GM23338 (cell line): ENCODE data around the gene STRN3. TPM values are rescaled to one million over a fixed set of nuclear protein-coding genes. Genes with fewer than 3 reads are reported as not detected.
A peak's percentile ranks its signal among the peaks of the same experiment; 100 is the strongest.
"Not testable (repeated sequence)": the region's sequence is repeated elsewhere in the genome, so short reads cannot be mapped to it uniquely, and the experiment has no call there.

Source experiments
- ATAC-seq: fragments of 200-7000 bp; cut with Tn5 transposase; 3 replicates; pipeline ENCODE4 v1.9.1; 2020
- DNase-seq: peaks from one replicate; pipeline ENCODE4 v3.0.0-alpha.2; 2015; ENCODE audit warnings: low spot score
- H2AFZ ChIP-seq: fragments of 200-600 bp; sonication (generic); 2 replicates; pipeline ENCODE4 v1.8.0; 2016; ENCODE audit warnings: antibody characterized with exemption, mild to moderate bottlenecking, moderate library complexity
- H3F3A ChIP-seq: fragments of 200-600 bp; sonication (generic); replicated peaks from 2 replicates; pipeline ENCODE4 v1.8.0; 2017; ENCODE audit warnings: antibody characterized with exemption, mixed run types, low read depth
- H3K27ac ChIP-seq: fragments of 200-600 bp; sonication (generic); 2 replicates; pipeline ENCODE4 v1.6.1; 2016; ENCODE audit warnings: low read depth
- H3K27me3 ChIP-seq: fragments of 200-600 bp; sonication (generic); 2 replicates; pipeline ENCODE4 v1.8.0; 2016; ENCODE audit warnings: mild to moderate bottlenecking, mixed run types, moderate library complexity; ENCODE audit not compliant: insufficient read depth
- H3K36me3 ChIP-seq: fragments of 200-600 bp; sonication (generic); 2 replicates; pipeline ENCODE4 v1.8.0; 2016; ENCODE audit warnings: mild to moderate bottlenecking; ENCODE audit not compliant: insufficient read depth
- H3K4me1 ChIP-seq: fragments of 200-600 bp; sonication (generic); 2 replicates; pipeline ENCODE4 v1.8.0; 2016; ENCODE audit warnings: mild to moderate bottlenecking, moderate library complexity; ENCODE audit not compliant: insufficient read depth
- H3K4me2 ChIP-seq: fragments of 200-600 bp; sonication (generic); 2 replicates; pipeline ENCODE4 v1.7.1; 2017; ENCODE audit warnings: mixed run types
- H3K4me3 ChIP-seq: fragments of 200-600 bp; sonication (generic); 2 replicates; pipeline ENCODE4 v1.6.1; 2016; ENCODE audit warnings: mixed run types
- H3K79me2 ChIP-seq: fragments of 200-600 bp; sonication (generic); replicated peaks from 2 replicates; pipeline ENCODE4 v1.8.0; 2017; ENCODE audit warnings: mild to moderate bottlenecking; ENCODE audit not compliant: insufficient read depth
- H3K9me2 ChIP-seq: fragments of 200-600 bp; sonication (generic); 2 replicates; pipeline ENCODE4 v1.8.0; 2017; ENCODE audit not compliant: insufficient read depth
- H4K20me1 ChIP-seq: fragments of 200-600 bp; sonication (generic); replicated peaks from 2 replicates; pipeline ENCODE4 v1.8.0; 2017; ENCODE audit warnings: mild to moderate bottlenecking; ENCODE audit not compliant: insufficient read depth
- H3K27ac Mint-ChIP-seq: 2 replicates; pipeline ENCODE4 v1.8.0; 2020; ENCODE audit warnings: inconsistent platforms, mild to moderate bottlenecking, moderate library complexity, mixed read lengths
- H3K27me3 Mint-ChIP-seq: 3 replicates; pipeline ENCODE4 v1.8.0; 2022; ENCODE audit warnings: low read depth, mild to moderate bottlenecking, moderate library complexity, mixed read lengths, inconsistent platforms; ENCODE audit not compliant: insufficient read depth, poor library complexity
- H3K36me3 Mint-ChIP-seq: 3 replicates; pipeline ENCODE4 v1.8.0; 2021; ENCODE audit warnings: low read depth, mild to moderate bottlenecking, inconsistent platforms, moderate library complexity, mixed read lengths
- H3K4me1 Mint-ChIP-seq: 3 replicates; pipeline ENCODE4 v1.8.0; 2020; ENCODE audit warnings: mild to moderate bottlenecking, inconsistent platforms, mixed read lengths
- H3K4me3 Mint-ChIP-seq: 3 replicates; pipeline ENCODE4 v1.8.0; 2021; ENCODE audit warnings: moderate library complexity, mild to moderate bottlenecking, inconsistent platforms, mixed read lengths
- H3K9me3 Mint-ChIP-seq: 3 replicates; pipeline ENCODE4 v1.8.0; 2020; ENCODE audit warnings: moderate library complexity, mild to moderate bottlenecking, inconsistent platforms, mixed read lengths
- JUNB ChIP-seq: IDR thresholded peaks from one replicate; pipeline ENCODE4 v1.6.1; 2016; ENCODE audit warnings: antibody characterized with exemption; ENCODE audit not compliant: unreplicated experiment
- STAT1 ChIP-seq: IDR thresholded peaks from one replicate; pipeline ENCODE4 v1.6.1; 2016; ENCODE audit warnings: antibody characterized with exemption; ENCODE audit not compliant: unreplicated experiment
- ZNF331 ChIP-seq: fragments of 250-450 bp; sonication (Bioruptor Pico); IDR thresholded peaks from 2 replicates; pipeline ENCODE4 v1.5.0; 2020; ENCODE audit warnings: low read depth, mild to moderate bottlenecking, moderate library complexity
- polyA plus RNA-seq: library from polyadenylated mRNA; unstranded; fragments of >200 nt; fragmentation: Nextera tagmentation; extraction: Ambion mirVana; gene quantifications from 2 replicates; pipeline ENCODE4 v1.2.1, GENCODE V29; 2016
- total RNA-seq: library from RNA; depleted of rRNA; stranded (reverse); fragments of >200 nt; shearing (Covaris generic); gene quantifications from 2 replicates; pipeline ENCODE4 v1.2.3, GENCODE V29; 2014
- TF ChIP-seq, protein P1 (sequence below): fragments of 250-450 bp; sonication (Bioruptor Pico); IDR thresholded peaks from 2 replicates; pipeline ENCODE4 v1.5.0; 2020; ENCODE audit warnings: mild to moderate bottlenecking, moderate library complexity
- TF ChIP-seq, protein P2 (sequence below): IDR thresholded peaks from one replicate; pipeline ENCODE4 v1.6.1; 2018; ENCODE audit warnings: antibody characterized with exemption; ENCODE audit not compliant: unreplicated experiment

STRN3 gene
- total and polyA plus RNA-seq, 2 experiments from 2014 or later: 35.0 to 40.6 TPM

DNA sequence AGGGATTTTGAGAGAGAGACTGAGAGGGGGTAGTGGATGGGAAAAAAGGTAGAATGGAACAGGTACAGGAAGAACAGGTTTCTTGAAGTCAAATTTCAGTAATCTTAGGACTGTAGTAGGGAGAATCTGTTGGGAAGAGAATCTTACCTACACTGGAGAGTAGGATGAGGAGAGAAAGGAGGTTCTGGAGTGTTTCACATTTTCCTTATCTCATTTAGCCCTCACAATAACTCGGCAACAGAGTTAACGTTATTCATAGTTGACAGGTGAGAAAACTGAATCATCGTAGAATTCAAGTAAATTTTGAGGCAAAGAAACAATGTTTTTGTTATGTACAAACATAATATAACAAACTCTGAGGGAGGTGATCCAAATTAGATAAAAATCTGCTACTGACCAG is 17.2 kb upstream of the STRN3 start (continued):
- TF ChIP-seq, protein P1, sequence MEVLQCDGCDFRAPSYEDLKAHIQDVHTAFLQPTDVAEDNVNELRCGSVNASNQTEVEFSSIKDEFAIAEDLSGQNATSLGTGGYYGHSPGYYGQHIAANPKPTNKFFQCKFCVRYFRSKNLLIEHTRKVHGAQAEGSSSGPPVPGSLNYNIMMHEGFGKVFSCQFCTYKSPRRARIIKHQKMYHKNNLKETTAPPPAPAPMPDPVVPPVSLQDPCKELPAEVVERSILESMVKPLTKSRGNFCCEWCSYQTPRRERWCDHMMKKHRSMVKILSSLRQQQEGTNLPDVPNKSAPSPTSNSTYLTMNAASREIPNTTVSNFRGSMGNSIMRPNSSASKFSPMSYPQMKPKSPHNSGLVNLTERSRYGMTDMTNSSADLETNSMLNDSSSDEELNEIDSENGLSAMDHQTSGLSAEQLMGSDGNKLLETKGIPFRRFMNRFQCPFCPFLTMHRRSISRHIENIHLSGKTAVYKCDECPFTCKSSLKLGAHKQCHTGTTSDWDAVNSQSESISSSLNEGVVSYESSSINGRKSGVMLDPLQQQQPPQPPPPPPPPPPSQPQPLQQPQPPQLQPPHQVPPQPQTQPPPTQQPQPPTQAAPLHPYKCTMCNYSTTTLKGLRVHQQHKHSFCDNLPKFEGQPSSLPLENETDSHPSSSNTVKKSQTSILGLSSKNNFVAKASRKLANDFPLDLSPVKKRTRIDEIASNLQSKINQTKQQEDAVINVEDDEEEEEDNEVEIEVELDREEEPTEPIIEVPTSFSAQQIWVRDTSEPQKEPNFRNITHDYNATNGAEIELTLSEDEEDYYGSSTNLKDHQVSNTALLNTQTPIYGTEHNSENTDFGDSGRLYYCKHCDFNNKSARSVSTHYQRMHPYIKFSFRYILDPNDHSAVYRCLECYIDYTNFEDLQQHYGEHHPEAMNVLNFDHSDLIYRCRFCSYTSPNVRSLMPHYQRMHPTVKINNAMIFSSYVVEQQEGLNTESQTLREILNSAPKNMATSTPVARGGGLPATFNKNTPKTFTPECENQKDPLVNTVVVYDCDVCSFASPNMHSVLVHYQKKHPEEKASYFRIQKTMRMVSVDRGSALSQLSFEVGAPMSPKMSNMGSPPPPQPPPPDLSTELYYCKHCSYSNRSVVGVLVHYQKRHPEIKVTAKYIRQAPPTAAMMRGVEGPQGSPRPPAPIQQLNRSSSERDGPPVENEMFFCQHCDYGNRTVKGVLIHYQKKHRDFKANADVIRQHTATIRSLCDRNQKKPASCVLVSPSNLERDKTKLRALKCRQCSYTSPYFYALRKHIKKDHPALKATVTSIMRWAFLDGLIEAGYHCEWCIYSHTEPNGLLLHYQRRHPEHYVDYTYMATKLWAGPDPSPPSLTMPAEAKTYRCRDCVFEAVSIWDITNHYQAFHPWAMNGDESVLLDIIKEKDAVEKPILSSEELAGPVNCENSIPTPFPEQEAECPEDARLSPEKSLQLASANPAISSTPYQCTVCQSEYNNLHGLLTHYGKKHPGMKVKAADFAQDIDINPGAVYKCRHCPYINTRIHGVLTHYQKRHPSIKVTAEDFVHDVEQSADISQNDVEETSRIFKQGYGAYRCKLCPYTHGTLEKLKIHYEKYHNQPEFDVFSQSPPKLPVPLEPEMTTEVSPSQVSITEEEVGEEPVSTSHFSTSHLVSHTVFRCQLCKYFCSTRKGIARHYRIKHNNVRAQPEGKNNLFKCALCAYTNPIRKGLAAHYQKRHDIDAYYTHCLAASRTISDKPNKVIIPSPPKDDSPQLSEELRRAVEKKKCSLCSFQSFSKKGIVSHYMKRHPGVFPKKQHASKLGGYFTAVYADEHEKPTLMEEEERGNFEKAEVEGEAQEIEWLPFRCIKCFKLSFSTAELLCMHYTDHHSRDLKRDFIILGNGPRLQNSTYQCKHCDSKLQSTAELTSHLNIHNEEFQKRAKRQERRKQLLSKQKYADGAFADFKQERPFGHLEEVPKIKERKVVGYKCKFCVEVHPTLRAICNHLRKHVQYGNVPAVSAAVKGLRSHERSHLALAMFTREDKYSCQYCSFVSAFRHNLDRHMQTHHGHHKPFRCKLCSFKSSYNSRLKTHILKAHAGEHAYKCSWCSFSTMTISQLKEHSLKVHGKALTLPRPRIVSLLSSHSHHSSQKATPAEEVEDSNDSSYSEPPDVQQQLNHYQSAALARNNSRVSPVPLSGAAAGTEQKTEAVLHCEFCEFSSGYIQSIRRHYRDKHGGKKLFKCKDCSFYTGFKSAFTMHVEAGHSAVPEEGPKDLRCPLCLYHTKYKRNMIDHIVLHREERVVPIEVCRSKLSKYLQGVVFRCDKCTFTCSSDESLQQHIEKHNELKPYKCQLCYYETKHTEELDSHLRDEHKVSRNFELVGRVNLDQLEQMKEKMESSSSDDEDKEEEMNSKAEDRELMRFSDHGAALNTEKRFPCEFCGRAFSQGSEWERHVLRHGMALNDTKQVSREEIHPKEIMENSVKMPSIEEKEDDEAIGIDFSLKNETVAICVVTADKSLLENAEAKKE (CRISPR knock-in tag): no peak
- no peak for TF ChIP-seq STAT1
- TF ChIP-seq ZNF331 (CRISPR knock-in tag): no peak

DNA sequence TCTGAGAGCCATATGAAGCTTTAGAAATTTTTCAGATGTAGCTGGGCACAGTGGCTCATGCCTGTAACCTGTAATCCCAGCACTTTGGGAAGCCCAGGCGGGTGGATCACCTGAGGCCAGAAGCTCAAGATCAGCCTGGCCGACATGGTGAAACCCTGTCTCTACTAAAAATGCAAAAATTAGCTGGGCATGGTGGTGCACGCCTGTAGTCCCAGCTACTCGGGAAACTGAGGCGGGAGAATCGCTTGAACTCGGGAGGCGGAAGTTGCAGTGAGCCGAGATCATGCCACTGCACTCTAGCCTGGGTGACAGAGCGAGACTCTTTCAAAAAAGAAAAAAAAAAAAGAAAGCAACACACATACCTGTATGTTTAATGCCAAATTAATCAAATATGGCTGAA is 16.7 kb upstream of the STRN3 start:
- DNase-seq, H3K9me2 ChIP-seq, H3K4me2 ChIP-seq, H2AFZ ChIP-seq, H3K4me3 Mint-ChIP-seq, H4K20me1 ChIP-seq, H3F3A ChIP-seq, H3K4me3 ChIP-seq, H3K27me3 ChIP-seq, H3K9me3 Mint-ChIP-seq, H3K36me3 ChIP-seq, H3K36me3 Mint-ChIP-seq, ATAC-seq, H3K27me3 Mint-ChIP-seq: not testable (repeated sequence)
- H3K4me1 ChIP-seq: peaks cover 19% of the 10 kb centered on the region
- peak overlapping the region; percentile 35; the same call in 1 of the 2 replicates for H3K27ac ChIP-seq
- H3K79me2 ChIP-seq: peaks cover 11% of the 10 kb centered on the region
- Mint-ChIP-seq H3K4me1 (peaks cover 22% of the 10 kb centered on the region), H3K27ac (0 out of 2 replicates have a peak overlapping the region, but pooled peaks have one; percentile 71)

DNA sequence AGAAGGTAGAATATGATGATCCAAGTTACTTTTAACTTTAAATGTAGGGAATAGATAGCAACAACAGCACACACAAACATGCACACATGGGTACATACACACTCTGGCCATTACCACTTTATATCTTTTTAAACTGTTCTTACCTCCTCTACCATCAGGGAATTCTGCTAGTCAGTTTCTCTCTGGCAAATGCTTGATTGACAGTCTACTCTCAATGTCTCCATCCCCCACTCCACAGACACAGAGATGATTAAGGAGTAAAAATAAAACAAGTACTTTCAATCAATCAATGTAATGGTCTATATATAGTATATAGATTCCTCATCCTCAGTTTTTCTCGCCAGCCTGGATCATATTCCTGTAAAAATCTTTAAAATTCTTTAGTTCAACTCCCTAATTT is 16.1 kb upstream of the STRN3 start:
- no peak for TF ChIP-seq JUNB
- TF ChIP-seq, protein P2, sequence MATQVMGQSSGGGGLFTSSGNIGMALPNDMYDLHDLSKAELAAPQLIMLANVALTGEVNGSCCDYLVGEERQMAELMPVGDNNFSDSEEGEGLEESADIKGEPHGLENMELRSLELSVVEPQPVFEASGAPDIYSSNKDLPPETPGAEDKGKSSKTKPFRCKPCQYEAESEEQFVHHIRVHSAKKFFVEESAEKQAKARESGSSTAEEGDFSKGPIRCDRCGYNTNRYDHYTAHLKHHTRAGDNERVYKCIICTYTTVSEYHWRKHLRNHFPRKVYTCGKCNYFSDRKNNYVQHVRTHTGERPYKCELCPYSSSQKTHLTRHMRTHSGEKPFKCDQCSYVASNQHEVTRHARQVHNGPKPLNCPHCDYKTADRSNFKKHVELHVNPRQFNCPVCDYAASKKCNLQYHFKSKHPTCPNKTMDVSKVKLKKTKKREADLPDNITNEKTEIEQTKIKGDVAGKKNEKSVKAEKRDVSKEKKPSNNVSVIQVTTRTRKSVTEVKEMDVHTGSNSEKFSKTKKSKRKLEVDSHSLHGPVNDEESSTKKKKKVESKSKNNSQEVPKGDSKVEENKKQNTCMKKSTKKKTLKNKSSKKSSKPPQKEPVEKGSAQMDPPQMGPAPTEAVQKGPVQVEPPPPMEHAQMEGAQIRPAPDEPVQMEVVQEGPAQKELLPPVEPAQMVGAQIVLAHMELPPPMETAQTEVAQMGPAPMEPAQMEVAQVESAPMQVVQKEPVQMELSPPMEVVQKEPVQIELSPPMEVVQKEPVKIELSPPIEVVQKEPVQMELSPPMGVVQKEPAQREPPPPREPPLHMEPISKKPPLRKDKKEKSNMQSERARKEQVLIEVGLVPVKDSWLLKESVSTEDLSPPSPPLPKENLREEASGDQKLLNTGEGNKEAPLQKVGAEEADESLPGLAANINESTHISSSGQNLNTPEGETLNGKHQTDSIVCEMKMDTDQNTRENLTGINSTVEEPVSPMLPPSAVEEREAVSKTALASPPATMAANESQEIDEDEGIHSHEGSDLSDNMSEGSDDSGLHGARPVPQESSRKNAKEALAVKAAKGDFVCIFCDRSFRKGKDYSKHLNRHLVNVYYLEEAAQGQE: no peak
- H3K4me1 Mint-ChIP-seq: peaks cover 23% of the 10 kb centered on the region
- H3K36me3 Mint-ChIP-seq: no peaks in the 10 kb centered on the region; the same call in 2 of the 3 replicates
- H3K27ac Mint-ChIP-seq: no peak overlapping the region
- Histone ChIP-seq H3K4me1 (peaks cover 19% of the 10 kb centered on the region), H2AFZ (no peak overlapping the region), H3K27me3 (no peaks in the 10 kb centered on the region), H3K79me2 (peaks cover 11% of the 10 kb centered on the region), H4K20me1 (no peaks in the 10 kb centered on the region), H3K9me2 (no peaks in the 10 kb centered on the region), H3K4me3 (no peak overlapping the region), H3K27ac (0 out of 2 replicates have a peak overlapping the region, but pooled peaks have one; percentile 35), H3F3A (no peaks in the 10 kb centered on the region), H3K4me2 (no peak overlapping the region), H3K36me3 (no peaks in the 10 kb centered on the region)
- ATAC-seq: no peak
- no peak for DNase-seq
- H3K4me3 Mint-ChIP-seq: no peak overlapping the region
- no peaks in the 10 kb centered on the region for H3K27me3 Mint-ChIP-seq
- no peaks in the 10 kb centered on the region for H3K9me3 Mint-ChIP-seq
